Right lobe of liver (tissue), 4 donors: ENCODE results near the gene TMEM17.

Source experiments
- POLR2A ChIP-seq: fragments of 450-650 bp; IDR thresholded peaks from one replicate; pipeline ENCODE4 v1.6.1; 2017; ENCODE audit warnings: antibody characterized with exemption, mild to moderate bottlenecking
- TF ChIP-seq, protein P1 (sequence below), 4 donors: fragments of 200-600 bp in 3 of 4; fragments of 450-650 bp in 1 of 4; IDR thresholded peaks; one replicate each; pipeline versions ENCODE4 v1.5.1 to v1.8.0; 2016 to 2022; ENCODE audit warnings: antibody characterized with exemption in 4 of 4, mild to moderate bottlenecking in 2 of 4
- donor health status: DM: no; HTN: no; CAD: no.
- donor health status: DM: no; HTN: no; CAD: no.
- donor health status: DM: no; HTN: yes; CAD: no.

GRCh38 chr2:62531594-62531993 lies 25.6 kb upstream of the TMEM17 start:
- TF ChIP-seq, protein P1, sequence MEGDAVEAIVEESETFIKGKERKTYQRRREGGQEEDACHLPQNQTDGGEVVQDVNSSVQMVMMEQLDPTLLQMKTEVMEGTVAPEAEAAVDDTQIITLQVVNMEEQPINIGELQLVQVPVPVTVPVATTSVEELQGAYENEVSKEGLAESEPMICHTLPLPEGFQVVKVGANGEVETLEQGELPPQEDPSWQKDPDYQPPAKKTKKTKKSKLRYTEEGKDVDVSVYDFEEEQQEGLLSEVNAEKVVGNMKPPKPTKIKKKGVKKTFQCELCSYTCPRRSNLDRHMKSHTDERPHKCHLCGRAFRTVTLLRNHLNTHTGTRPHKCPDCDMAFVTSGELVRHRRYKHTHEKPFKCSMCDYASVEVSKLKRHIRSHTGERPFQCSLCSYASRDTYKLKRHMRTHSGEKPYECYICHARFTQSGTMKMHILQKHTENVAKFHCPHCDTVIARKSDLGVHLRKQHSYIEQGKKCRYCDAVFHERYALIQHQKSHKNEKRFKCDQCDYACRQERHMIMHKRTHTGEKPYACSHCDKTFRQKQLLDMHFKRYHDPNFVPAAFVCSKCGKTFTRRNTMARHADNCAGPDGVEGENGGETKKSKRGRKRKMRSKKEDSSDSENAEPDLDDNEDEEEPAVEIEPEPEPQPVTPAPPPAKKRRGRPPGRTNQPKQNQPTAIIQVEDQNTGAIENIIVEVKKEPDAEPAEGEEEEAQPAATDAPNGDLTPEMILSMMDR (IDR thresholded peaks at IDR 0.05) = no peak
- TF ChIP-seq POLR2A = no peak
